GM23338 (cell line): ENCODE results near the gene GCC1.

Experiments
- CREB1 ChIP-seq: fragments of 250-450 bp; sonication (Bioruptor Pico); IDR thresholded peaks from 2 replicates; pipeline ENCODE4 v1.5.0; 2020; ENCODE audit warnings: low read depth, mild to moderate bottlenecking, moderate library complexity
- CTCF ChIP-seq, 2 experiments: fragments of 200-600 bp in 1 of 2; sonication (generic) in 1 of 2; conservative IDR thresholded peaks; 2 replicates each; pipeline versions ENCODE4 v1.5.1 to v1.6.1; 2016 to 2017; ENCODE audit warnings: antibody characterized with exemption in 2 of 2, low read depth in 2 of 2, mild to moderate bottlenecking in 2 of 2, moderate library complexity in 1 of 2
- ETS1 ChIP-seq: IDR thresholded peaks from 2 replicates; pipeline ENCODE4 v1.6.1; 2016; ENCODE audit warnings: antibody characterized with exemption
- EZH2 ChIP-seq: fragments of 200-600 bp; sonication (generic); IDR thresholded peaks from one replicate; pipeline ENCODE4 v1.8.0; 2017; ENCODE audit warnings: antibody characterized with exemption, mild to moderate bottlenecking, low read depth; ENCODE audit not compliant: unreplicated experiment
- EZH2phosphoT487 ChIP-seq: fragments of 200-600 bp; sonication (generic); IDR thresholded peaks from one replicate; pipeline ENCODE4 v1.8.1; 2018; ENCODE audit warnings: antibody characterized with exemption; ENCODE audit not compliant: unreplicated experiment
- JUNB ChIP-seq: IDR thresholded peaks from one replicate; pipeline ENCODE4 v1.6.1; 2016; ENCODE audit warnings: antibody characterized with exemption; ENCODE audit not compliant: unreplicated experiment
- NANOG ChIP-seq: IDR thresholded peaks from 2 replicates; pipeline ENCODE4 v1.6.1; 2016; ENCODE audit warnings: antibody characterized with exemption, borderline replicate concordance
- POLR2AphosphoS5 ChIP-seq: IDR thresholded peaks from 2 replicates; pipeline ENCODE4 v1.6.1; 2016; ENCODE audit warnings: antibody characterized with exemption, low read depth
- REST ChIP-seq: IDR thresholded peaks from one replicate; pipeline ENCODE4 v1.6.1; 2018; ENCODE audit warnings: antibody characterized with exemption; ENCODE audit not compliant: unreplicated experiment
- STAT1 ChIP-seq: IDR thresholded peaks from one replicate; pipeline ENCODE4 v1.6.1; 2016; ENCODE audit warnings: antibody characterized with exemption; ENCODE audit not compliant: unreplicated experiment
- ZNF114 ChIP-seq: fragments of 250-450 bp; sonication (Bioruptor Pico); IDR thresholded peaks from 2 replicates; pipeline ENCODE4 v1.5.0; 2020; ENCODE audit warnings: mild to moderate bottlenecking, moderate library complexity
- ZNF331 ChIP-seq: fragments of 250-450 bp; sonication (Bioruptor Pico); IDR thresholded peaks from 2 replicates; pipeline ENCODE4 v1.5.0; 2020; ENCODE audit warnings: low read depth, mild to moderate bottlenecking, moderate library complexity

- TF ChIP-seq CTCF (conservative IDR thresholded peaks at IDR 0.05; ENCODE audit: low read depth in 2 of 2) = no peak
- TF ChIP-seq EZH2 = no peak
- TF ChIP-seq POLR2AphosphoS5 = no peak
- TF ChIP-seq ZNF331 (CRISPR knock-in tag) = no peak
- no peak for TF ChIP-seq EZH2phosphoT487
- no peak for TF ChIP-seq REST
- TF ChIP-seq ZNF114 (CRISPR knock-in tag) = no peak
- TF ChIP-seq JUNB = no peak
- no peak for TF ChIP-seq STAT1
- no peak for TF ChIP-seq CREB1 (CRISPR knock-in tag)
- TF ChIP-seq NANOG = no peak
- no peak for TF ChIP-seq ETS1
These were observed 6.6 kb downstream of the GCC1 start for GRCh38 chr7:127578711-127579275.
